HL-60 (cell line): ENCODE data around the gene IMMP2L.

ENCODE experiments used
- GABPA ChIP-seq: IDR thresholded peaks from 2 replicates; pipeline ENCODE4 v1.6.1; 2012; ENCODE audit warnings: low read depth
- TF ChIP-seq, protein P1 (sequence below): IDR thresholded peaks from one replicate; pipeline ENCODE4 v1.5.1; 2011; ENCODE audit warnings: low read length, control low read depth, inconsistent platforms; ENCODE audit not compliant: insufficient read depth

DNA sequence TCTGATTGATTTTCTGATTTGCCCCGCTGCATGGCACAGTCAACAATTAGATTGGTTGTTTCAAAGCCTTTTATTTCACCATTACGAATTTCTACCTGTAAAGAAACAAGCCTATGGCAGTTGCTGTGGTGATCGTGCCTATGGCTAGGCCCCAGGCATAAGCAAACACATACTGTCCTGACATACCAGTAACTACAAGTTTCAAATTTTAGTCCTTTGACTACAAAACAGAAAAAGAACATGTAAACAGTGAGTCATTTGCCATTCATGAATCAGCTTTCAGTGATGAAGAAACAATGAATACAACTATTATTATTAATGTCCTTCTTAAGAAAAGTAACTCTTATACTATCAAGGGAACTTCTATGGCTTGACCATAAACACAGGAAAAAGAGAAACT lies 639.4 kb downstream of the IMMP2L start:
- TF ChIP-seq, protein P1, sequence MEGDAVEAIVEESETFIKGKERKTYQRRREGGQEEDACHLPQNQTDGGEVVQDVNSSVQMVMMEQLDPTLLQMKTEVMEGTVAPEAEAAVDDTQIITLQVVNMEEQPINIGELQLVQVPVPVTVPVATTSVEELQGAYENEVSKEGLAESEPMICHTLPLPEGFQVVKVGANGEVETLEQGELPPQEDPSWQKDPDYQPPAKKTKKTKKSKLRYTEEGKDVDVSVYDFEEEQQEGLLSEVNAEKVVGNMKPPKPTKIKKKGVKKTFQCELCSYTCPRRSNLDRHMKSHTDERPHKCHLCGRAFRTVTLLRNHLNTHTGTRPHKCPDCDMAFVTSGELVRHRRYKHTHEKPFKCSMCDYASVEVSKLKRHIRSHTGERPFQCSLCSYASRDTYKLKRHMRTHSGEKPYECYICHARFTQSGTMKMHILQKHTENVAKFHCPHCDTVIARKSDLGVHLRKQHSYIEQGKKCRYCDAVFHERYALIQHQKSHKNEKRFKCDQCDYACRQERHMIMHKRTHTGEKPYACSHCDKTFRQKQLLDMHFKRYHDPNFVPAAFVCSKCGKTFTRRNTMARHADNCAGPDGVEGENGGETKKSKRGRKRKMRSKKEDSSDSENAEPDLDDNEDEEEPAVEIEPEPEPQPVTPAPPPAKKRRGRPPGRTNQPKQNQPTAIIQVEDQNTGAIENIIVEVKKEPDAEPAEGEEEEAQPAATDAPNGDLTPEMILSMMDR: no peak
- no peak for TF ChIP-seq GABPA
